Panc1 (cell line): Measurements from ENCODE around the gene RGS9. TPM values are rescaled to one million over a fixed set of nuclear protein-coding genes. Genes with fewer than 3 reads are reported as not detected.

Experiments
- ATAC-seq: fragments of 200-7000 bp; cut with Tn5 transposase; 2 replicates; pipeline ENCODE4 v1.9.1; 2020; ENCODE audit warnings: mild to moderate bottlenecking, moderate library complexity
- BruUV-seq: library from RNA; stranded (reverse); fragments of 400-500 nt; replicated peaks from 2 replicates; lab custom pipeline; 2021; lab: Mats Ljungman, UMichigan
- CTCF ChIA-PET: fragments of 300-600 bp; sonication (Branson Sonifier 250); formaldehyde crosslinking; loops from one replicate; lab custom pipeline; 2022; ENCODE audit warnings: antibody characterized with exemption; lab: Charles Lee
- POLR2A ChIA-PET: fragments of 300-600 bp; sonication (Branson Sonifier 250); formaldehyde crosslinking; loops from one replicate; lab custom pipeline; 2022; ENCODE audit warnings: antibody characterized with exemption; lab: Charles Lee
- DNase-seq: peaks from one replicate; pipeline ENCODE4 v3.0.0-alpha.2; 2010; ENCODE audit warnings: low read depth, low spot score
- H3K27ac ChIP-seq: 2 replicates; pipeline ENCODE4 v1.5.1; 2011; ENCODE audit warnings: mild to moderate bottlenecking, low read length, inconsistent platforms
- H3K27me3 ChIP-seq: fragments of 200-500 bp; sonication (Bioruptor generic); 2 replicates; pipeline ENCODE4 v1.6.0; 2014; ENCODE audit warnings: low read length, inconsistent platforms; ENCODE audit not compliant: control insufficient read depth, insufficient read depth
- H3K36me3 ChIP-seq: fragments of 200-500 bp; sonication (Bioruptor generic); 2 replicates; pipeline ENCODE4 v1.5.1; 2014; ENCODE audit warnings: inconsistent platforms, mild to moderate bottlenecking, low read length, moderate library complexity; ENCODE audit not compliant: control insufficient read depth, insufficient read depth
- H3K4me1 ChIP-seq: 2 replicates; pipeline ENCODE4 v1.5.1; 2011; ENCODE audit warnings: inconsistent platforms, mild to moderate bottlenecking, low read length, moderate library complexity; ENCODE audit not compliant: control insufficient read depth, insufficient read depth
- H3K4me3 ChIP-seq, 2 experiments: 2 replicates each; pipeline ENCODE4 v1.5.1; 2011 to 2012; ENCODE audit warnings: low read depth in 2 of 2, low read length in 2 of 2, mild to moderate bottlenecking in 2 of 2, inconsistent platforms in 1 of 2, moderate library complexity in 1 of 2
- H3K9me3 ChIP-seq: fragments of 200-500 bp; sonication (Bioruptor generic); 2 replicates; pipeline ENCODE4 v1.5.1; 2014; ENCODE audit warnings: low read depth, mild to moderate bottlenecking, inconsistent platforms, low read length, moderate library complexity; ENCODE audit not compliant: control insufficient read depth, insufficient read depth
- CTCF ChIP-seq: fragments of 450-650 bp; IDR thresholded peaks from 2 replicates; pipeline ENCODE4 v1.5.1; 2017; ENCODE audit warnings: mild to moderate bottlenecking
- POLR2AphosphoS5 ChIP-seq: IDR thresholded peaks from 2 replicates; pipeline ENCODE4 v1.6.1; 2012; ENCODE audit warnings: mild to moderate bottlenecking, low read depth, low read length, moderate library complexity
- REST ChIP-seq, 2 experiments: IDR thresholded peaks; 2 replicates each; pipeline ENCODE4 v1.6.1; 2011 to 2012; ENCODE audit warnings: low read depth in 2 of 2, control low read depth in 1 of 2, low read length in 1 of 2, mild to moderate bottlenecking in 1 of 2, moderate library complexity in 1 of 2; ENCODE audit not compliant: insufficient read depth in 1 of 2
- SIN3A ChIP-seq: IDR thresholded peaks from 2 replicates; pipeline ENCODE4 v1.6.1; 2012; ENCODE audit warnings: low read depth, mild to moderate bottlenecking, low read length, moderate library complexity, borderline replicate concordance; ENCODE audit not compliant: insufficient read depth
- TCF7L2 ChIP-seq: IDR thresholded peaks from 2 replicates; pipeline ENCODE4 v1.6.1; 2011; ENCODE audit warnings: mild to moderate bottlenecking, low read depth, low read length, inconsistent platforms
- in situ Hi-C: cut with HindIII; loops from 2 replicates; pipeline ENCODE4 v1.10.0; 2016; ENCODE audit warnings: low sequenced_read_pairs, low pct_unique_long_range_greater_than_20kb
- intact Hi-C: fragments of 100-400 bp; cut with micrococcal nuclease; formaldehyde crosslinking; loops from one replicate; pipeline ENCODE4 v1.10.0; 2022; ENCODE audit not compliant: unreplicated experiment
- total RNA-seq: library from RNA; stranded (reverse); gene quantifications from one replicate; pipeline ENCODE4 v1.2.1, GENCODE V29; 2021; ENCODE audit not compliant: unreplicated experiment

The RGS9 gene
- total RNA-seq, 1 experiment from 2014 or later = 3.3 TPM

- no peak overlapping the region for H3K27ac ChIP-seq
- TF ChIP-seq REST (IDR thresholded peaks at IDR 0.05; ENCODE audit: insufficient read depth in 1 of 2, low read depth in 2 of 2, low read length in 1 of 2) (no peak), CTCF (no peak)
- intact Hi-C loops = no loop called here
- H3K4me1 ChIP-seq = no peaks in the 10 kb centered on the region
- no peak for DNase-seq
- ChIA-PET CTCF (no interaction called here), POLR2A (no interaction called here)
- no peaks in the 10 kb centered on the region for H3K27me3 ChIP-seq
- no peaks in the 10 kb centered on the region for H3K36me3 ChIP-seq
- ATAC-seq = no peak
- no peak overlapping the region for H3K4me3 ChIP-seq
- in situ Hi-C loops = no loop called here
- no TSS peak for BruUV-seq
- no peaks in the 10 kb centered on the region for H3K9me3 ChIP-seq
Observed at GRCh38 chr17:65260626-65261025, 123.5 kb downstream of the RGS9 start.

- no peak for DNase-seq
- H3K36me3 ChIP-seq = no peaks in the 10 kb centered on the region
- no peaks in the 10 kb centered on the region for H3K27me3 ChIP-seq
- H3K27ac ChIP-seq = no peak overlapping the region
- intact Hi-C loops (no loop called here), in situ Hi-C loops (no loop called here)
- ChIA-PET CTCF (no interaction called here), POLR2A (no interaction called here)
- no peak for ATAC-seq
- no peaks in the 10 kb centered on the region for H3K4me1 ChIP-seq
- TF ChIP-seq SIN3A (no peak), POLR2AphosphoS5 (no peak), CTCF (no peak), TCF7L2 (no peak), REST (IDR thresholded peaks at IDR 0.05; ENCODE audit: insufficient read depth in 1 of 2, low read depth in 2 of 2, low read length in 1 of 2) (no peak)
- H3K9me3 ChIP-seq = no peaks in the 10 kb centered on the region
- no peak overlapping the region for H3K4me3 ChIP-seq
- no TSS peak for BruUV-seq
Observed at GRCh38 chr17:65261152-65261551, 124.0 kb downstream of the RGS9 start.
